ENCODE results near the gene TMEM44.

DNA sequence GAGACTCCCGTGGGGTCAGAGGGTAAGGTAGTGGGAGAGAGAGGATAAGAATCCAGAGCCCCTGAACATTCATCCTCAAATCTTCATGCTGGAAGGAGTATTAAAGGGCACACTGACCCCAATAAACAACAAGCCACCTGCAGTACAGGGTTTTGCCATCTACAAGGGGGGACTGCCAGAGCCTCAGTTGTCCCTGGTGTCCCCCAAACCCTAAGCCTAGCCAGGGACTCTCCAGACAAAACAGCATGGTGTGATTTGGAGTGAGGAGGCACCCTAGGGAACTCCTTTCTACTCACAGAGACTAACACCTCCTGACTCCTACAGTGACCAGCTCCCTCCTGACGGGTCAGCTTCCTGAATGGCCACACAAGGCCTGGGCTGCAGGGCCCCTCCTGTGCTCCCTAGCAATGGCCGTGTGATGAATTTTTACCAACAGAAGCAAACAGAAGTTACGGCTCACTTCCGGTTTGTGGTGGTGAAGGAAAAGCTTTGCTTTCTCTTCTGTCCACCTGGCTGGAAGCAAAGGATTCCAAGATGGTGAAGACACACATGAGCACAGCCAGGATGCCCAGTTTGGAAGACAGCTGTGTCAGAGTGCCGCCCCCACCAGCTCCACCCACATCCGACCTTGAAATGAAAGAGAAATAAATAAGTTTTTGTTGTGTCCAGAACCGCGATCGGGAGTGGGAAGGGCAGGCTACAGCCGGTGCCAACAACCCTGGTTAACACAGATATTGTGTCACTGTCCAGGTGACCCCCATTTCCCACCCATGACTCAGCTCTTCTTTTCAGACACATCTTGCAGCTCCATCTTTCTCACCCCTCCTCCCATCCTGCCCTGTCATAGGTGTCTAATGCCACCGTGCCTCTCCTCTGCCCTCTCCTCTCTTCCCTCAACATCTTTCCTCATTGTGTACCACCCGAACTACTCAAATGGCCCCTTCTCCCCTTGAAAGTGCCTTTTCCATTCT, 76.8 kb downstream of the TMEM44 start:
- TF ChIP-seq ZNF274 (IDR thresholded peaks at IDR 0.05; ENCODE audit: low read depth, low read length) (no peak), YY1 (IDR thresholded peaks at IDR 0.05; ENCODE audit: insufficient read depth, insufficient read length) (no peak)
